Parietal lobe (tissue), 1 donor: Measurements from ENCODE around the gene NTMT1. TPM values are rescaled to one million over a fixed set of nuclear protein-coding genes. Genes with fewer than 3 reads are reported as not detected.

Experiments used
- total RNA-seq: library from RNA; depleted of rRNA; stranded (reverse); fragments of >200 nt; gene quantifications from one replicate; pipeline ENCODE4 v1.2.3, GENCODE V29; 2014

The NTMT1 gene
- 14.1 TPM for total RNA-seq

GRCh38 chr9:129626079-129626624 is at the start of gene NTMT1:
TSS of gene NTMT1 (plus strand) at chr9:129626163. CDS start at chr9:129632704, 6,541 bp downstream.

DNA sequence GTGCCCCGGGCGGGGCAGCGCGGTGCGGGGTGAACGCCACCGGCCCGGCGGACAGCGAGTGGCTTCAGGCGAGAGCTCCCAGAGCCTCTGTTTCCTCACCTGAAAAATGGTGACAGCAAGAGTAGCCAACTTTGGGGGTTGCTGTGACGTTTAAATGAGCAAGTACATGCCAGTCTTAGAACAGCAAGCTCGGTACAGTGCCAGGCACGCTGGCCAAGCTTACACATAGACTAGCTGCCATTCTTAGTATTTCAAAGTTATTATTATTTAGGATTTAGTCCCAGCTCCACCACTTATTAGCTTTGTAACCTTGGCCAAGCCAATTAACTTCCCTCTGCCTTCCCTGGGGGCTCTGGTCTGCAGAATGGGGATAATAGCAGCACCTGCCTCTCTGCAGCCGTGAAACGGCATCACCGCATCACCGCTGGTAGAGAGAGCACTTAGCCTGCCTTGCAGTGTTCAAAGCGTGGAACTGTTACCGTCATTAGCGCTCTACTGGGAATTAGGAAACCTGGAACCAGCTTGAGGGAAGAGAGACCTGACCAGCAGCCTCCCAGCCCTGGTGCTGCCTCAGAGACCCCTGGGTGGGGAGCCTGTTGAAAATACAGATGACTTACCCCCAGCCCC is 5.2 kb upstream of the NTMT1 start, which contains the start of gene C9orf50:
Gene C9orf50 (minus strand): TSS at position 433 of the 627 bp plus-strand sequence. CDS start 527 bp downstream, outside the sequence.

GRCh38 chr9:129641750-129642585 is 16.0 kb downstream of the NTMT1 start, which contains the start of gene ASB6:
TSS of gene ASB6 (minus strand) at chr9:129642151. CDS start at chr9:129641999, 152 bp downstream.

GRCh38 chr9:129665389-129665775 is 39.4 kb downstream of the NTMT1 start, which contains the start of gene PRRX2:
TSS of gene PRRX2 (plus strand) at chr9:129665647. CDS start at chr9:129665868, 221 bp downstream.

Other genes starting within 250 kb of the NTMT1 start
- gene C9orf50, start 5.1 kb upstream of the NTMT1 start, total RNA-seq = not detected
- gene ASB6, start 16.0 kb downstream of the NTMT1 start, total RNA-seq = 15.0 TPM
- not detected for gene PRRX2, start 39.5 kb downstream of the NTMT1 start, total RNA-seq
- gene PTGES, start 126.9 kb downstream of the NTMT1 start, total RNA-seq = 2.5 TPM
- gene TOR1B, start 177.0 kb downstream of the NTMT1 start, total RNA-seq = 40.4 TPM
- 29.1 TPM for gene TOR1A, start 198.0 kb downstream of the NTMT1 start, total RNA-seq
- 34.4 TPM for gene C9orf78, start 209.1 kb downstream of the NTMT1 start, total RNA-seq
- gene USP20, start 209.3 kb downstream of the NTMT1 start, total RNA-seq = 18.5 TPM